Mesenchymal stem cell (in vitro differentiated cells and primary cell): Measurements from ENCODE around the gene GOSR2.

ENCODE experiments used
- DNase-seq: peaks from one replicate; pipeline ENCODE4 v3.0.0-alpha.2; 2013
- H2AFZ ChIP-seq: one replicate; pipeline ENCODE4 v1.6.1; 2013; ENCODE audit warnings: low read depth, mild to moderate bottlenecking, control low read depth, inconsistent platforms, low read length, moderate library complexity
- H2AK5ac ChIP-seq: 2 replicates; pipeline ENCODE4 v1.6.1; 2013; ENCODE audit warnings: low read length, moderate library complexity, mild to moderate bottlenecking, inconsistent platforms; ENCODE audit not compliant: severe bottlenecking
- H2BK120ac ChIP-seq: one replicate; pipeline ENCODE4 v1.6.1; 2013; ENCODE audit warnings: low read depth, mild to moderate bottlenecking, inconsistent platforms, low read length, moderate library complexity
- H2BK12ac ChIP-seq, 2 experiments: one replicate each; pipeline ENCODE4 v1.6.1; 2013; ENCODE audit warnings: inconsistent platforms in 2 of 2, low read length in 2 of 2, mild to moderate bottlenecking in 2 of 2, moderate library complexity in 2 of 2, control low read depth in 1 of 2
- H2BK15ac ChIP-seq: one replicate; pipeline ENCODE4 v1.6.1; 2013; ENCODE audit warnings: mild to moderate bottlenecking, low read depth, inconsistent platforms; ENCODE audit not compliant: poor library complexity, severe bottlenecking
- H2BK5ac ChIP-seq: 2 replicates; pipeline ENCODE4 v1.6.1; 2013; ENCODE audit warnings: low read depth, mild to moderate bottlenecking, low read length, control low read depth, inconsistent platforms; ENCODE audit not compliant: poor library complexity, severe bottlenecking
- H3K14ac ChIP-seq, 2 experiments: one replicate each; pipeline ENCODE4 v1.6.1; 2013; ENCODE audit warnings: inconsistent platforms in 2 of 2, low read length in 2 of 2, control low read depth in 1 of 2, mild to moderate bottlenecking in 1 of 2, moderate library complexity in 1 of 2
- H3K18ac ChIP-seq, 2 experiments: one replicate each; pipeline ENCODE4 v1.6.1; 2013; ENCODE audit warnings: inconsistent platforms in 2 of 2, low read length in 2 of 2, control low read depth in 1 of 2, low read depth in 1 of 2, mild to moderate bottlenecking in 1 of 2
- H3K23ac ChIP-seq, 2 experiments: one replicate each; pipeline ENCODE4 v1.6.1; 2013; ENCODE audit warnings: inconsistent platforms in 2 of 2, low read length in 2 of 2, mild to moderate bottlenecking in 2 of 2, moderate library complexity in 2 of 2, control low read depth in 1 of 2
- H3K27ac ChIP-seq: 2 replicates; pipeline ENCODE4 v1.5.1; 2013; ENCODE audit warnings: mild to moderate bottlenecking, moderate library complexity, low read length, control low read depth, inconsistent platforms; ENCODE audit not compliant: poor library complexity, severe bottlenecking
- H3K27me3 ChIP-seq, 2 experiments: 2 replicates each; pipeline versions ENCODE4 v1.6.1 to v1.7.0; 2013; ENCODE audit warnings: low read length in 2 of 2, mild to moderate bottlenecking in 2 of 2, moderate library complexity in 2 of 2, control low read depth in 1 of 2, inconsistent platforms in 1 of 2; ENCODE audit not compliant: control insufficient read depth in 1 of 2, insufficient read depth in 1 of 2
- H3K36me3 ChIP-seq, 2 experiments: 2 replicates each; pipeline versions ENCODE4 v1.6.1 to v1.7.0; 2013; ENCODE audit warnings: low read length in 2 of 2, control low read depth in 1 of 2, inconsistent platforms in 1 of 2, low read depth in 1 of 2, mild to moderate bottlenecking in 1 of 2; ENCODE audit not compliant: insufficient read depth in 2 of 2, control insufficient read depth in 1 of 2
- H3K4ac ChIP-seq, 2 experiments: one replicate each; pipeline ENCODE4 v1.6.1; 2013; ENCODE audit warnings: inconsistent platforms in 2 of 2, low read length in 2 of 2, mild to moderate bottlenecking in 2 of 2, moderate library complexity in 2 of 2, control low read depth in 1 of 2, low read depth in 1 of 2
- H3K4me1 ChIP-seq: 2 replicates; pipeline ENCODE4 v1.6.1; 2013; ENCODE audit warnings: low read depth, low read length, control low read depth; ENCODE audit not compliant: control insufficient read depth, insufficient read depth
- H3K4me2 ChIP-seq: 2 replicates; pipeline ENCODE4 v1.6.1; 2013; ENCODE audit warnings: low read length, mild to moderate bottlenecking, inconsistent platforms; ENCODE audit not compliant: poor library complexity, severe bottlenecking
- H3K4me3 ChIP-seq, 2 experiments: 2 replicates each; pipeline versions ENCODE4 v1.5.1 to v1.7.0; 2013; ENCODE audit warnings: low read length in 2 of 2, mild to moderate bottlenecking in 2 of 2, control low read depth in 1 of 2, low read depth in 1 of 2; ENCODE audit not compliant: insufficient read depth in 1 of 2
- H3K79me1 ChIP-seq: replicated peaks from 2 replicates; pipeline ENCODE4 v1.6.1; 2013; ENCODE audit warnings: mild to moderate bottlenecking, control low read depth, low read length, inconsistent platforms; ENCODE audit not compliant: poor library complexity, severe bottlenecking
- H3K9ac ChIP-seq: 2 replicates; pipeline ENCODE4 v1.7.0; 2013; ENCODE audit warnings: mild to moderate bottlenecking, low read length, moderate library complexity
- H3K9me3 ChIP-seq: 2 replicates; pipeline ENCODE4 v1.7.0; 2013; ENCODE audit warnings: mild to moderate bottlenecking, low read length; ENCODE audit not compliant: control insufficient read depth
- H4K8ac ChIP-seq: one replicate; pipeline ENCODE4 v1.6.1; 2013; ENCODE audit warnings: inconsistent platforms, mild to moderate bottlenecking, low read length, moderate library complexity
- H4K91ac ChIP-seq: one replicate; pipeline ENCODE4 v1.6.1; 2013; ENCODE audit warnings: mild to moderate bottlenecking, low read length, inconsistent platforms
- WGBS: methylation state at CpG from one replicate; pipeline ENCODE4 v1.1.7; 2013; ENCODE audit warnings: mixed read lengths; 5-methylcytosine and 5-hydroxymethylcytosine counted together

GOSR2 gene

GRCh38 chr17:46968896-46969295, 45.9 kb downstream of the GOSR2 start:
- no peaks in the 10 kb centered on the region for H3K4me1 ChIP-seq
- H3K4ac ChIP-seq, result no peak overlapping the region
- no peak overlapping the region for H2AK5ac ChIP-seq
- H3K79me1 ChIP-seq, result no peaks in the 10 kb centered on the region
- no peak overlapping the region for H2BK12ac ChIP-seq
- peaks cover 3% of the 10 kb centered on the region for H3K9me3 ChIP-seq
- WGBS, result 93% methylated on average over 8 of the region's 8 CpGs
- no peak overlapping the region for H3K4me3 ChIP-seq
- no peak overlapping the region for H3K9ac ChIP-seq
- H2AFZ ChIP-seq, result no peak overlapping the region
- H4K8ac ChIP-seq, result no peak overlapping the region
- no peak overlapping the region for H2BK5ac ChIP-seq
- no peak overlapping the region for H3K23ac ChIP-seq
- no peak overlapping the region for H3K14ac ChIP-seq
- H3K4me2 ChIP-seq, result no peak overlapping the region
- no peak overlapping the region for H2BK15ac ChIP-seq
- H3K27me3 ChIP-seq, result peaks cover 72 to 88% of the 10 kb centered on the region in 2 experiments
- no peak overlapping the region for H3K27ac ChIP-seq
- no peak overlapping the region for H4K91ac ChIP-seq
- H3K18ac ChIP-seq, result no peak overlapping the region
- H3K36me3 ChIP-seq, result no peaks in the 10 kb centered on the region
- no peak for DNase-seq
- no peak overlapping the region for H2BK120ac ChIP-seq

GRCh38 chr17:46971647-46972300, 48.8 kb downstream of the GOSR2 start:
- Histone ChIP-seq H4K8ac (no peak overlapping the region), H2BK12ac (no peak overlapping the region), H3K9ac (no peak overlapping the region), H3K23ac (no peak overlapping the region), H3K14ac (no peak overlapping the region), H3K27me3 (peaks cover 73 to 82% of the 10 kb centered on the region in 2 experiments), H3K9me3 (peaks cover 3% of the 10 kb centered on the region), H4K91ac (no peak overlapping the region), H2BK15ac (no peak overlapping the region), H3K4me3 (no peak overlapping the region), H2AFZ (no peak overlapping the region), H2BK5ac (no peak overlapping the region), H3K79me1 (no peaks in the 10 kb centered on the region), H3K36me3 (no peaks in the 10 kb centered on the region), H3K18ac (no peak overlapping the region), H2AK5ac (no peak overlapping the region), H3K4me2 (no peak overlapping the region), H3K4me1 (no peaks in the 10 kb centered on the region), H3K4ac (no peak overlapping the region), H2BK120ac (no peak overlapping the region), H3K27ac (no peak overlapping the region)
- no peak for DNase-seq
- 87% methylated on average over 7 of the region's 10 CpGs for WGBS

GRCh38 chr17:46972346-46972745, 49.4 kb downstream of the GOSR2 start:
- H3K27ac ChIP-seq, result no peak overlapping the region
- no peak overlapping the region for H3K18ac ChIP-seq
- H3K79me1 ChIP-seq, result no peaks in the 10 kb centered on the region
- H2AK5ac ChIP-seq, result no peak overlapping the region
- WGBS, result 86% methylated on average over 6 of the region's 6 CpGs
- no peaks in the 10 kb centered on the region for H3K4me1 ChIP-seq
- H2AFZ ChIP-seq, result no peak overlapping the region
- no peak overlapping the region for H2BK5ac ChIP-seq
- H3K27me3 ChIP-seq, result peaks cover 73 to 82% of the 10 kb centered on the region in 2 experiments
- no peaks in the 10 kb centered on the region for H3K9me3 ChIP-seq
- no peak overlapping the region for H3K4me3 ChIP-seq
- no peak overlapping the region for H3K14ac ChIP-seq
- H2BK15ac ChIP-seq, result no peak overlapping the region
- H3K9ac ChIP-seq, result no peak overlapping the region
- no peaks in the 10 kb centered on the region for H3K36me3 ChIP-seq
- no peak for DNase-seq
- no peak overlapping the region for H4K8ac ChIP-seq
- H4K91ac ChIP-seq, result no peak overlapping the region
- no peak overlapping the region for H2BK120ac ChIP-seq
- H3K23ac ChIP-seq, result no peak overlapping the region
- no peak overlapping the region for H2BK12ac ChIP-seq
- H3K4ac ChIP-seq, result no peak overlapping the region
- H3K4me2 ChIP-seq, result no peak overlapping the region

- H3K14ac ChIP-seq, result no peak overlapping the region
- WGBS, result 95% methylated on average over 10 of the region's 11 CpGs
Measured at GRCh38 chr17:46974086-46974485, 51.1 kb downstream of the GOSR2 start.

More at GRCh38 chr17:46974086-46974485, 51.1 kb downstream of the GOSR2 start:
- no peak overlapping the region for H2AFZ ChIP-seq
- DNase-seq, result no peak
- H2BK15ac ChIP-seq, result no peak overlapping the region
- H3K9ac ChIP-seq, result no peak overlapping the region
- H3K79me1 ChIP-seq, result no peaks in the 10 kb centered on the region
- no peak overlapping the region for H2BK5ac ChIP-seq
- H4K91ac ChIP-seq, result no peak overlapping the region
- no peak overlapping the region for H3K23ac ChIP-seq
- H3K4me3 ChIP-seq, result no peak overlapping the region
- no peak overlapping the region for H3K27ac ChIP-seq
- no peak overlapping the region for H2AK5ac ChIP-seq
- peaks cover 14% of the 10 kb centered on the region for H3K4me1 ChIP-seq
- H3K36me3 ChIP-seq, result peaks cover 0 to 3% of the 10 kb centered on the region in 2 experiments
- H3K4ac ChIP-seq, result no peak overlapping the region
- H2BK12ac ChIP-seq, result no peak overlapping the region
- no peaks in the 10 kb centered on the region for H3K9me3 ChIP-seq
- H3K18ac ChIP-seq, result no peak overlapping the region
- H3K27me3 ChIP-seq, result peaks cover 78 to 84% of the 10 kb centered on the region in 2 experiments
- no peak overlapping the region for H4K8ac ChIP-seq
- H2BK120ac ChIP-seq, result no peak overlapping the region
- no peak overlapping the region for H3K4me2 ChIP-seq
